Jurkat, Clone E6-1 (cell line): Measurements from ENCODE around the gene PLXNA4.

ENCODE experiments used
- DNase-seq: peaks from one replicate; pipeline ENCODE4 v3.0.0-alpha.2; 2011; ENCODE audit warnings: low read depth, low spot score
- H3K4me3 ChIP-seq: 2 replicates; pipeline ENCODE4 v1.5.1; 2011; ENCODE audit warnings: mild to moderate bottlenecking, low read length, control low read depth, moderate library complexity

The PLXNA4 gene

DNA sequence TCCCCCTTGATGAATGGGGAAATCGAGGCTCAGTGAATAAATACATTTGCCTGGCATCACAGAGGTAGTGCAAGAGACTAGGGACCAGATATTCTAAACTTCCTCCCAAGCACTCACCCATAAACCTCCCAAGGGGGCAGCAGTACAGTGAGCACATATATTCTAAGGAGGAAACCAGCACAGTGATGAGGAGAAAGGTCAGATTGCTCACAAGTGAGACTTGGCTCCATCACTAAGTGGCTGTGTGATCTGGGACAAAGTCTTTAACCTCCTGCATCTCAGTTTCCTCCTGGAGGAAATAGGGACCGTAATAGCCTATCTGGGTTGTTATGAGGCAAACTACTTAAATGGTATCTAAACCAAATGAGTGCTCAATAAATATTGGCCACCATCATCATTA, 4.3 kb downstream of the PLXNA4 start:
- DNase-seq = no peak
- no peak overlapping the region for H3K4me3 ChIP-seq

- no peak overlapping the region for H3K4me3 ChIP-seq
- no peak for DNase-seq
Measured at GRCh38 chr7:132569884-132570614, 6.2 kb downstream of the PLXNA4 start.

DNA sequence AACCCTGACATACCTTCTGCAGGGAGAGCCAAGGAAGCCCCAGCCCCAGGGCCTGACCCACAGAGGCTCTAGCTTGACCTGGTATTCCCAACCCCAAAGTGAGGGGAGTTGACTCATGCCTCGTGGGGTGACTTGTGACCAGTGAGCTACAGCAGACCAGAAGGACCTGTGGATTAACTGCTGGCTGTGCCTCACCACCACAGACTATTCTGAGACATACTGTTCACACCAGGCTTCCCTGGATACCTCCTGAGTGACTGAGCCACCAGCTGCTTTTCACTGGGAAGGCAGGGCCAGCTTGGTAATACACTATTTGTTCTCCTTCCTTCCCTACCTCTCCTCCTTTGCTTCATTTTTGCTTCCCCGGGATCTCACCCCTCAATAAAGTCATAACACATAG, 7.3 kb downstream of the PLXNA4 start:
- no peak overlapping the region for H3K4me3 ChIP-seq
- no peak for DNase-seq

- no peak for DNase-seq
- no peak overlapping the region for H3K4me3 ChIP-seq
Measured at GRCh38 chr7:132565885-132566284, 10.4 kb downstream of the PLXNA4 start.

DNA sequence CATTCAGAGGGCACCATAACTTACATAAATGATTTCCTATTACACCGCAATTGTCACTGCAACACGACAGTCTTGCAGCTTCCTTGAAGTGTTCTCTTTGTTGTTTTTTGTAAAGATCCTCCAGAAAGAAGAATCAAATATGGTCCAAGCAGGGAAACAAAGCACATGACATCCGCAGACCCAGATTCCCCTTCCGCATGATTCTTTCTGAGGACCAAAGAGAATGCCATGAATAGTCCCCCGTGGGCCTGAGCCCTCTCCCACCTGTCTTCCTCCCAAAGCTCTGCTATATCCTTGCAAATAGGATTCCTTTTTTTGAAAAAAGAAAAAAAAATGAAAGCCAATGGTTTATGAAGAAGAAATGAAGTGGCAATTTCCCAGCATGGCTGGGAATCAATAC, 10.8 kb downstream of the PLXNA4 start:
- no peak overlapping the region for H3K4me3 ChIP-seq

DNA sequence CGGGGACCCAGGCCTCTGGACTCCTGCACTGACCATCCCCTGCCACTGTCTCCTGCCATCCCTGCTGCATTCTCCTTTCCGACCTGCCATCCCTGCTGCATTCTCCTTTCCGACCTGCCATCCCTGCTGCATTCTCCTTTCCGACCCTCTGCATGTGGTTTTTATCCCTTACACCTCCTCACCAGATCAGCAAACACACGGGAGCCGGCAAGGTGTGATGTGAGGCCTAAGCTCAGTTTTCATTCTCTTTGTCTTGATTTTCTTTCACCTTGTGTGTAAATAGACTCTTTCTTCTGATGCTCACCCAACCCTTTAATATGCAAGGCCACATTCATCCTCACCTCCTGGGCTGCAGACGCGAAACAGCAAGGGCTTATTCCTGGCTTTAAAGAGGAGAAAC, 11.4 kb downstream of the PLXNA4 start:
- DNase-seq = no peak
- H3K4me3 ChIP-seq = no peak overlapping the region

More for the DNA sequence above, 10.8 kb downstream of the PLXNA4 start:
- no peak for DNase-seq

DNA sequence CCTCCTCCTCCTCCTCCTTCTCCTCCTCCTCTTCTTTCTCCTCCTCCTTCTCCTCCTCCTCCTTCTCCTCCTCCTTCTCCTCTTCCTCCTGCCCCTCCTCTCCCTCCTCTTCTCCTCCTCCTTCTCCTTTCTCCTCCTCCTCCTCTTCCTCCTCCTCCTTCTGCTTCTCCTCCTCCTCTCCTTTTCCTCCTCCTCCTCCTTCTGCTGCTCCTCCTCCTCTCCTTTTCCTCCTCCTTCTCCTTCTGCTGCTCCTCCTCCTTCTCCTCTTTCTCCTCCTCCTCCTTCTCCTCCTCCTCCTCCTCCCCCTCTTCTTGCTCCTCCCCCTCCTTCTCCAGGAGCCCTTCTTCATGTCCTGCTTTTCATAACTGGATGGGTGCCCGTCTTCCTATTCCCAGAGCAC, 12.2 kb downstream of the PLXNA4 start:
- no peak for DNase-seq
- no peak overlapping the region for H3K4me3 ChIP-seq

DNA sequence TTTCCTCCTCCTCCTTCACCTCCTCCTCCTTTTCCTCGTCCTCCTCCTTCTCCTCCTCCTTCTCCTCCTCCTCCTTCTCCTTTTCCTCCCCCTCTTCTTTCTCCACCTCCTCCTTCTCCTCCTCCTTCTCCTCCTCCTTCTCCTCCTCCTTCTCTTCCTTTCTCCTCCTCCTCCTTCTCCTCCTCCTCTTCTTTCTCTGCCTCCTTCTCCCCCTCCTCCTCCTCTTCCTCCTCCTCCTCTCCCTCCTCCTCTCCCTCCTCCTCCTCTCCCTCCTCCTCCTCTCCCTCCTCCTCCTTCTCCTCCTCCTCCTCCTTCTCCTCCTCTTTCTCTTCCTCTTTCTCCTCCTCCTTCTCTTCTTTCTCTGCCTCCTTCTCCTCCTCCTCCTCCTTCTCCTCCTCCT, 13.6 kb downstream of the PLXNA4 start:
- H3K4me3 ChIP-seq = no peak overlapping the region
- DNase-seq = no peak

DNA sequence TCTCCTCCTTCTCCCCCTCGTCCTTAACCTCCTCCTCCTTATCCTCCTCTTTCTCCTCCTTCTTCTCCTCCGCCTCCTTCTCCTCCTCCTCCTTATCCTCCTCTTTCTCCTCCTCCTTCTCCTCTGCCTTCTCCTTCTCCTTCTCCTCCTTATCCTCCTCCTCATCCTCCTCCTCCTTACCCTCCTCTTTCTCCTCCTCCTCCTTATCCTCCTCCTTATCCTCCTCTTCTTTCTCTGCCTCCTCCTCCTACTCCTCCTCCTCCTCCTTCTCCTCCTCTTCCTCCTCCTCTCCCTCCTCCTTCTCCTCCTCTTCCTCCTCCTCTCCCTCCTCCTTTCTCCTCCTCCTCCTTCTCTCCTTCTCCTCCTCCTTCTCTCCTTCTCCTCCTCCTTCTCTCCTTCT, 14.5 kb downstream of the PLXNA4 start:
- no peak overlapping the region for H3K4me3 ChIP-seq
- no peak for DNase-seq

GRCh38 chr7:132560825-132561529, 15.3 kb downstream of the PLXNA4 start:
- no peak for DNase-seq
- H3K4me3 ChIP-seq = no peak overlapping the region

DNA sequence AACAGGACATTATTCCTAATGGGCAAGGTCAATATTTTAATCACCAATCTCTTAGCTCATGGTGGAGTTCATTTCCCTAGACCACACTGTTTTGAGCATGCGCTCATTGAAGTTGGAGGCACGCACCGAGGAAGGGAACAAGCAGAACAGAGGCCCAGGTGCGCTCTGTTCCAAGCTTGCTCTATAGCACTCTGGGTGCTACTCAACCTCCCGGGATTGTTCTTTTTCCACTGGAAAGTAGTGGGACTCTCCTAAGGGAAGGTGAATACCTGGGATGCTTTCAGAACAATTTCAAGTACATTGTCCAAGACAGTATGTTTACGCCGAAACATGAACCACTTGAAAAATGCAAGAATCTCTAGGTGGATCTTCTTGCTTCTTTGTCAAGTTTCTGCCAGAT, 16.2 kb downstream of the PLXNA4 start:
- no peak for DNase-seq
- H3K4me3 ChIP-seq = no peak overlapping the region

DNA sequence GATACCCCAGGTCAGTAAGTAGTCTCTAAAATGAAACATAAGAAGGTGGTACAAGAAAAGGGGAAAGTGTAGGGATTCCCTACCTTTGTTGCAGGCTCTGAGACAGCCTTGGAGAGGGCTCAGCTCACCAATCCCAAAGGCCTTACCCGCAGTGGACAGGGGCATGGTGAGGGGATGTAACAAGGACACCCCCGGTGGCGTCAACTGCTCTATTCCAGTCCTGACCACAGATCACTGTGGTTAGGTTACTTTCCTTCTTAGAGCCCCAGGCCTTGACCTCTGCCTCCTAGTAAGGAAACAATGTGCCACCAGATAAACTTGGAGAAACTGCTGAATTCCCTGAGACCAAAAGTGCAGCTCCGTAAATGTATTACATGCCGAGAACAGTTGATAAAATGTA, 17.5 kb downstream of the PLXNA4 start:
- no peak for DNase-seq
- no peak overlapping the region for H3K4me3 ChIP-seq

GRCh38 chr7:132557489-132558044, 18.7 kb downstream of the PLXNA4 start:
- no peak overlapping the region for H3K4me3 ChIP-seq
- DNase-seq = peak; percentile 46

- no peak for DNase-seq
- no peak overlapping the region for H3K4me3 ChIP-seq
Measured at GRCh38 chr7:132554446-132554845, 21.8 kb downstream of the PLXNA4 start.

DNA sequence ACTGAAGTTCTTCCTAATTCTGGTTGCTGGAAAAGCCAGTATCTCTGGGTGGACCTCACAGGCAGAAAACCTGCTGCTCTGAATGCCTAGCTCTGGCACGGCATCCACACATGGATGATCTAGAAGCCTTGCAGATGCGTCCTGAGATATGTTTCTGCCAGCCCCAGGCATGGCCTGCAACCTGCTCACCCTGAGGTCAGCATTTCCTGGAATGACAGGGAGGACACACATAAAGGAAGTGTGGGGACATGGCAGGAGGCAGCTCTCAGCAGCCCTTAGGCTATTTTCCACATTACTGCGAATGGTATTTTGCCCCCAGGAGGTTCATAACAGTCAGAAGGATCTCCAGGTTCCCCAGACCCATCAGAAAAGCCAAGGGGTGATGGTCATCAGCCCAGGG, 23.2 kb downstream of the PLXNA4 start:
- DNase-seq = no peak
- no peak overlapping the region for H3K4me3 ChIP-seq

DNA sequence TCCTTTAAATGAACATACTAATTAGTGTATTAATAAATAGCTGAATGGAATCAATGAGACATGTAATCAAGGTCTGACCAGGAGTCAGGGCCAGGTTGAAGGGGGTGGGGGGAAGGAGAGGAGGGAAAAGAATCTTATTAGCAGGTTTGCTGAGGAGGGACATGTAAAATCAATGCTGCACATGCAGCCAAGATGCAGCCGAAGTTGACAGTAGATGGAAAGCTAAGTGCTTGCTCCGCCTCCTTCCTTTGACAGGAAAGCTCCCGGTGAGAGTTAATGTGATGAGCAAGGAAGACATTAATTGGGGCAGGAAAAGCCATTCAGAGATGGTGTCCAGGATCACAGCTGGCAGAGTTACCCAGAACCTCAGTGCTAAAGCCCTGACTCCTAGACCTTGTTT, 24.4 kb downstream of the PLXNA4 start:
- H3K4me3 ChIP-seq = no peak overlapping the region
- DNase-seq = no peak

GRCh38 chr7:132551439-132551838, 24.8 kb downstream of the PLXNA4 start:
- DNase-seq = no peak
- H3K4me3 ChIP-seq = no peak overlapping the region

- DNase-seq = no peak
Measured at GRCh38 chr7:132548489-132549078, 27.7 kb downstream of the PLXNA4 start.

GRCh38 chr7:132547821-132548220, 28.4 kb downstream of the PLXNA4 start:
- H3K4me3 ChIP-seq = no peak overlapping the region
- DNase-seq = no peak

More at GRCh38 chr7:132548489-132549078, 27.7 kb downstream of the PLXNA4 start:
- no peak overlapping the region for H3K4me3 ChIP-seq
